ENCODE results near the gene NAPEPLD.
"Not testable (repeated sequence)": the region's sequence is repeated elsewhere in the genome, so short reads cannot be mapped to it uniquely, and the experiment has no call there.

NAPEPLD gene

GRCh38 chr7:103148994-103149807, at the start of gene NAPEPLD:
TSS of gene NAPEPLD (minus strand) at chr7:103149099. CDS start at chr7:103128776, 20,323 bp downstream.
- DNase-seq (ENCODE audit: low spot score) = peak; percentile 94

GRCh38 chr7:103198079-103198478, 49.2 kb upstream of the NAPEPLD start:
- not testable (repeated sequence) for DNase-seq (ENCODE audit: low spot score)

DNA sequence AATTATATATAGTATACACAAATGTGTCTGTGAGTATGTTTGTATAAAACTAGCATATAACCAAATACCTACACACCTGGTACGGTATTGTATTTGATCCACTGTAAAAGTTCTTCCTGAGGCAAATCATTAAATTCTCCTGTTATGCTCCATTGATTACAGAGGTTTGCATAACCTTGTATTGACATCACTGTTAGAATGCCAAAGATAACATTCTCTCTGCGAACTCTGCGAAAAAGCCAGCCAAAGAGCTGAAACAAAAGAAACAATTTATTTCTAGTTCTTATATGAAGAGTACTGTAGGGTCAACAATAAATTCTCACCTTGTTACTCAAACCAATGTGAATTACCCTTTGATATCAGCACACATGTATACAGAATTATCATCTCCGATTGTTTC, 46.5 kb upstream of the NAPEPLD start:
- not testable (repeated sequence) for DNase-seq (ENCODE audit: low spot score)

- not testable (repeated sequence) for DNase-seq (ENCODE audit: low spot score)
Observed at GRCh38 chr7:103172415-103173146, 23.7 kb upstream of the NAPEPLD start.

DNA sequence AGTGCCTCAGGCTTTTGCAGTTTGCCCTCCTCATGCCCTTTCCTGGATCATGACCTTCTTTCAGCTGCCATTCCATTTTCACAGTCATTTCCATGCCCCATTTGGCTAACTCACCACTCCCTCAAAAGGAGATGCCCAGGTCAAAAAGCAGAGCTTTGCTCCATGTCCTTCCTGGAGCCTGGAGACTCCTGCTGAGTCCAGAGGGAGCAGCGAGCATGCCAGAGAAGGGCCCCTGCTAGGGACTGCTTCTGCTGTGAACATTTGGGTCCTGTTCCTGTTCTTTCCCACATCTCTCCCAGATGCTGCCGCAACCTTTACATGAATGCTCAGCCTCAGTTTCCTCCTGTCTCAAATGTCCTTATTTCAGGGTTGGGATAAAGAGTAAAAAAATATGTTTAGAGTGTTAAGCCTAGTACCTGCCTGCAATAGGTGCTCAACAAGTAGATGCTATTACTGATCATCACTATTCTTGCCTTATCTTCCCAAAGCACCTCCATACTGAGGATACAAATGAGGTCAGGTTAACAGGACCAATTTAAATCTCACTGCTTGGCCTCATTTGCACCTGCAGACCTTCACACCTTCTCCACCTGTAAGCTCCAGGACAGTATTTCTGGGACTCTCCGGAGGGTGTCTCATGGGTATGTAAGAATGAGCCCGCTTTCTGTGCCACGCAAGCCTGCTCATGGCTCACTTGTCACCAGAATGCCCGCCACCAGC, 23.0 kb upstream of the NAPEPLD start:
- DNase-seq (ENCODE audit: low spot score) = not testable (repeated sequence)

- DNase-seq (ENCODE audit: low spot score) = not testable (repeated sequence)
Observed at GRCh38 chr7:103166921-103167544, 18.1 kb upstream of the NAPEPLD start.

- DNase-seq (ENCODE audit: low spot score) = not testable (repeated sequence)
Observed at GRCh38 chr7:103163087-103163825, 14.4 kb upstream of the NAPEPLD start.

DNA sequence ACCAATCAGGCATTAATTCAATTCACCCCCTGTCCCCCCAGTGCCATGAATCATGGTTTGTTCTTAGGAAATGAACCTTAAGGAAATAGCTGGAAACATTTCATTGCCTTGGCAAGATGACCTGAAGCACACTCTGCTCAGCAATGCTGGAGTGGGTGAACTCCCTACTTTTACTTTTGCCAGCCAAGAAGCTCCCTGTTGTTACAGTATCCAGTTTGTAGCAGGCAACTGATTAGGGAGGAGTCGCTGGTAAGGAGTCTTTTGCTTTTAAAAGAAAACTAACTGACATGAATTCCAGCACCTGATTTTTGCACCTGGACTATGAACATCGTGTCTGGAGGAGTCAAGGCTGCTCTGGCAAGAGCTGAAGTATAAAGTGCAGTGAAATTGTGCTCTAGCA, 13.7 kb upstream of the NAPEPLD start:
- DNase-seq (ENCODE audit: low spot score) = not testable (repeated sequence)

DNA sequence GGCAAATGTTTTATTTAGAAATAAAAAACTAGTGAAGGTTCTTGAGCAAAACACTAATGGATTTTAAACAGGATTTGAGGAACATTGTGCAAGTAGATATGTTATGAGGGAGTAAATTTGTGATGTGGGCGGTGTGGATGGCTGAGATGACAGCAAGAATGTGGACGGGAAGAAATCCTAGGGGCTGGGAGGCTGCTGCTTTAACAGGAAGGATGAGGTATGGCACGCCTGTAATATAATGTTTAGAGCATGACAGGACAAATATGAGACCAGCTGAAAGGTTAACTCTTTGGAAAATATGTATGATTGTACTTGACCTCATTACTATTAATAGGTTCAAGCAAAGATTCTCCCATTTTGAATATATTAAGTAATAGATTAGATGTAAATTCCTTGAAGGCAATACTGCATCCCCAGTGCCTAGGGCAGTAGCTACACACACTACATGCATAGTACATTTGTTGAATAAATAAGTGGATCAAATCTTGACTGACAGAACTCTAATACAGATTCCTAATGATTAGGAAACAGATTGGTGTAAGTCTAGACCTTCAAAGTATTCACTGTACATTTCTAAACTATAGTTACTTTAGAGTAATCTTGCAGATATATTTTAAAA, 13.2 kb upstream of the NAPEPLD start:
- DNase-seq (ENCODE audit: low spot score) = not testable (repeated sequence)

DNA sequence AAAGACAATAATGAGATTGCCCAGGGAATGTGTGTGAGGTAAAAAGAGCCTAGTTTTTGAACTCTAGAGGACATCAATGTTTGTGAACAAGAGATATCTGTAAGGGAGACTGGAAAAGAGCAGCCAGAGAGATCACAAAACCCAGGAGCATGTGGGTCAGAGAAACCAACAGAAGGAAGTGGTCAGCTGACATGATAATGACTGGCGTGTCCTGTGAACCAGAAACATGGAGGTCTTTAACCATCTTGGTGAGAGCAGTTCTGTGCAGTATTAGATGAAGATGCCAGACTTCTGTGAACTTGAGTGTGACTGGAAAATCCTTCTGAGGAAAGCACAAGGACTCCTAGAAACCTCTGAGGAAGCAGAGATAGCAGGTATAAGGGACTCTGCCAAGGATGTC, 10.2 kb upstream of the NAPEPLD start:
- not testable (repeated sequence) for DNase-seq (ENCODE audit: low spot score)

DNA sequence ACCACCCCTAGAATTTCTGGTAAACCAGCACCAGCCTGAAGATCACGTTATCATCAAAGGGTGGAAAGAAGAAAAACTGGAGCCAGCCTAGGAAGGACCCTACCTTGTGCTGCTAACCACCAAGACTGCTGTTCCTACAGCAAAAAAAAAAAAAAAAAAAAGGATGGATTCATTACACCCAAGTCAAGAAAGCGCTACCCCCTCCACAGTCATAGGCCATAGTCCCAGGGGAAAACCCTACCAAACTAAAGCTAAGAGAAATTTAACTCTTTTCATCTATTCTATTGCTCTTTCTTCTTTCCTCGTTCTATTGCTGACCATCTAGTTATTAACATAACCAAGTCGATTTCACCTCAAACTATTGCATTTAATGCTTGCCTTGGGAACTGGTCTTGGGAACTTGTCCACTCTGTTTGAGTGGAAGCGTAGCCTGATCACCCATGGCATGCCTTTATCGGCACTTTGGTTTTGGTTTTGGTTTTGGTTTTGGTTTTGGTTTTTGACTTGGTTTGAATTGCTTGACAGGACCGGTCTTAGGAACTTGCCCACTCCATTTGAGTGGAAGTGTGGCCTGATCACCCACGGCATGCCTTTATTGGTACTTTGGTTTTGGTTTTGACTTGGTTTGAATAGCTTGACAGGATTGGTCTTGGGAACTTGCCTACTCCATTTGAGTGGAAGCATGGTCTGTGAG, 6.6 kb upstream of the NAPEPLD start:
- DNase-seq (ENCODE audit: low spot score) = not testable (repeated sequence)

DNA sequence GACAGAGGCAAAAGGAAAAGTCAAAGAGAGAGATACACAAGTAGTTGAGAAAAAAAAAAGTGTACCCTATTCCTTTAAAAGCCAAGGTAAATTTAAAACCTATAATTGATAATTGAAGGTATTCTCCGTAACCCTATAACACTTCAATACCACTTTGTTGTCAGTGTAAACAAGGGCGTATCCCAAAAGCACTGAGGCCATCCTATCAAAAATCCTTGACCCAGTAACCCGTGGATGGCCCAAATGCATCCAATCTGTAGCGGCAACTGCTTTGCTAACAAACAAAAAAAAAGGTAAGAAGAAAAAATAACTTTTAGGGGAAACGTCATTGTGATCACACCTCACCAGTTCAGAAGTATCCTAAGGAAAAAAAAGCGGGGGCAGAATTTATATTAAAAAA, 5.1 kb upstream of the NAPEPLD start:
- DNase-seq (ENCODE audit: low spot score) = no peak

GRCh38 chr7:103152744-103153617, 4.1 kb upstream of the NAPEPLD start:
- DNase-seq (ENCODE audit: low spot score) = not testable (repeated sequence)

GRCh38 chr7:103151993-103152676, 3.2 kb upstream of the NAPEPLD start:
- not testable (repeated sequence) for DNase-seq (ENCODE audit: low spot score)

- no peak for DNase-seq (ENCODE audit: low spot score)
Observed at GRCh38 chr7:103150192-103150591, 1.3 kb upstream of the NAPEPLD start.

DNA sequence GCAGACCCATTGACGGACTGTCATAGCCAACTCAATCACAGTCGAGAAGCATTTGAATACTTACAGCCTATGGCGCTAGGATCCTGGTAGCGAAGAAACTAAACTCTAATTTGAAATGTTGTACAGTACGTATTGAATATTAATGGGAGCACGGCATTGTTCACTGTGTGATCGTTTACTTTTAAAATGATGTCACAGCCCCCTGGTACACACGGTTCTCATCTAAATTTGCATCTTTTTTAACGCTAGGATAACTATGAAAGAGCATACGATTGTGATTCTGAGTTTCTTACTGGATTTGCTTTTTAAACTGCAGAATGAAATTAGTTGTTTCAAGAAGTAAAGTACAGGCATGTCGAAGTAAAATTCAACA, 895 bp upstream of the NAPEPLD start:
- DNase-seq (ENCODE audit: low spot score) = no peak

GRCh38 chr7:103148131-103148993, 537 bp downstream of the NAPEPLD start:
- peak; percentile 55 for DNase-seq (ENCODE audit: low spot score)

- DNase-seq (ENCODE audit: low spot score) = not testable (repeated sequence)
Observed at GRCh38 chr7:103144754-103145153, 4.1 kb downstream of the NAPEPLD start.
